SK-N-MC (cell line): Measurements from ENCODE around the gene TMEM131.

Experiments
- DNase-seq: peaks from one replicate; pipeline ENCODE4 v3.0.0-alpha.2; 2011; ENCODE audit warnings: low read depth, low spot score
- H3K27ac ChIP-seq: fragments of 200-600 bp; sonication (generic); 2 replicates; pipeline ENCODE4 v1.5.1; 2016; ENCODE audit warnings: mixed run types
- H3K36me3 ChIP-seq: fragments of 200-600 bp; sonication (generic); 2 replicates; pipeline ENCODE4 v1.6.1; 2017; ENCODE audit warnings: antibody characterized with exemption, low read length, mixed read lengths; ENCODE audit not compliant: insufficient read depth
- H3K4me3 ChIP-seq: fragments of 200-600 bp; sonication (generic); 2 replicates; pipeline ENCODE4 v1.5.1; 2016
- H3K9ac ChIP-seq: fragments of 200-600 bp; sonication (generic); 2 replicates; pipeline ENCODE4 v1.8.0; 2017; ENCODE audit warnings: mixed run types, mixed read lengths; ENCODE audit not compliant: insufficient read length
- H3K9me3 ChIP-seq: fragments of 200-600 bp; sonication (generic); 2 replicates; pipeline ENCODE4 v1.6.1; 2017; ENCODE audit warnings: low read depth, mild to moderate bottlenecking, antibody characterized with exemption, low read length, moderate library complexity, mixed read lengths
- EZH2 ChIP-seq: fragments of 200-600 bp; sonication (generic); IDR thresholded peaks from one replicate; pipeline ENCODE4 v1.6.1; 2017; ENCODE audit warnings: antibody characterized with exemption
- FOXP2 ChIP-seq: optimal IDR thresholded peaks from 2 replicates; pipeline ENCODE3; 2011; ENCODE audit warnings: mild to moderate bottlenecking, moderate library complexity; ENCODE audit not compliant: insufficient read depth; ENCODE audit errors: extremely low read length, control extremely low read depth
- POLR2AphosphoS5 ChIP-seq: IDR thresholded peaks from 2 replicates; pipeline ENCODE4 v1.6.1; 2012; ENCODE audit warnings: mild to moderate bottlenecking, low read depth, low read length, borderline replicate concordance

The TMEM131 gene

DNA sequence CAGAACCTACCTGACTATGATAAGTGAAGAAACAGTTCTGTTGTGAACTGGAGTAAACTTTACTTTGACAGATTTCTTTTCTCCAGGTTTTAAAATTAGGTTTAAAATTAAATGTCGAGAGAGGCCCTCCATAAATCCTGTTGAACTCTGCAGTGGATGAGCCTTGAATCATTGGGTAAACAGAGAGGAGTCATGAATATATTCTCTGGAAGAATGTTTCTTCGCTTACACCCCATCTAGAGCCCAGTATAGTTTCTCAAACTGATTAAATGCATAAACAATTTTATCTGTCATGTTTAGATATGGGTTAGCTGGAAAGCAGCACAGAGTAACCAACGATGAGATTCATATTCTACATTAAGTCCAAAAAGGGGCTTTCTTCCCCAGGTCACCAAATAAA lies 198.4 kb downstream of the TMEM131 start:
- no peak for DNase-seq
- no peak for TF ChIP-seq POLR2AphosphoS5
- TF ChIP-seq EZH2 = no peak
- TF ChIP-seq FOXP2 = no peak
- Histone ChIP-seq H3K9ac (no peak overlapping the region), H3K27ac (no peak overlapping the region), H3K36me3 (peaks cover 7% of the 10 kb centered on the region), H3K9me3 (no peaks in the 10 kb centered on the region), H3K4me3 (no peak overlapping the region)

DNA sequence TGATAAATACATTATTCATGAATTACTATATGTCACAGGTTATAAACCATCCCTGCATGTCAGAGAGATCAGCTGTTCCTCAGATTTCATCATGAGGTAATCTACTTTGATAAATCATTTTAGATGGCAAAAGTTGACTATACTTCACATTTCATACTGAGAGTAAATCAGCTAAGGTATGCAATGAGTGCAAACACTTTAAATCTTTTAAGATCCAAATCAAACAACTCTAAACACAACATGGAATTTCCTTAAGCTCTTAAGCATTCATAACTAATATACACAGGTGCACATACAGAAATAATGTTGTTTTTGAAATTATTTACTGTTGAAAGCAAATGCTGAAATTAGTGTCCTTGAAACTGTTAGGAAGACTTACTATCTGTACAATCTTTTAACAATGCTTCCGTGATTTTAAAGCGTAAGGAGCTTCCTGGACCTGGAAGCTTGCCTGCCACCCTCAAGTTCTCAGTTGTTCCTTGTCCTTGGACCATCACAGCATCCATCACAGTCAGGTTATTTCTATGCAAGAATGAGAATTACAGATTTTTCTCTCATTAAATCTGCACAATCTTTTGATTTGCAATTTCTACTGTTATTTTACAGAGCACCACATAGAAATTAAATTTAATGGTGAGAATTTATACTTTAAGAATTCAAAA lies 199.2 kb downstream of the TMEM131 start:
- H3K9me3 ChIP-seq = no peaks in the 10 kb centered on the region
- H3K36me3 ChIP-seq = peaks cover 8% of the 10 kb centered on the region
- H3K27ac ChIP-seq = no peak overlapping the region
- no peak overlapping the region for H3K9ac ChIP-seq
- no peak for DNase-seq
- TF ChIP-seq POLR2AphosphoS5 = no peak
- no peak for TF ChIP-seq FOXP2
- no peak for TF ChIP-seq EZH2
- no peak overlapping the region for H3K4me3 ChIP-seq

GRCh38 chr2:97792416-97792815 lies 203.3 kb downstream of the TMEM131 start:
- Histone ChIP-seq H3K9me3 (no peaks in the 10 kb centered on the region), H3K9ac (no peak overlapping the region), H3K27ac (no peak overlapping the region), H3K36me3 (peaks cover 8% of the 10 kb centered on the region), H3K4me3 (no peak overlapping the region)
- TF ChIP-seq EZH2 (no peak), POLR2AphosphoS5 (no peak), FOXP2 (no peak)
- no peak for DNase-seq

DNA sequence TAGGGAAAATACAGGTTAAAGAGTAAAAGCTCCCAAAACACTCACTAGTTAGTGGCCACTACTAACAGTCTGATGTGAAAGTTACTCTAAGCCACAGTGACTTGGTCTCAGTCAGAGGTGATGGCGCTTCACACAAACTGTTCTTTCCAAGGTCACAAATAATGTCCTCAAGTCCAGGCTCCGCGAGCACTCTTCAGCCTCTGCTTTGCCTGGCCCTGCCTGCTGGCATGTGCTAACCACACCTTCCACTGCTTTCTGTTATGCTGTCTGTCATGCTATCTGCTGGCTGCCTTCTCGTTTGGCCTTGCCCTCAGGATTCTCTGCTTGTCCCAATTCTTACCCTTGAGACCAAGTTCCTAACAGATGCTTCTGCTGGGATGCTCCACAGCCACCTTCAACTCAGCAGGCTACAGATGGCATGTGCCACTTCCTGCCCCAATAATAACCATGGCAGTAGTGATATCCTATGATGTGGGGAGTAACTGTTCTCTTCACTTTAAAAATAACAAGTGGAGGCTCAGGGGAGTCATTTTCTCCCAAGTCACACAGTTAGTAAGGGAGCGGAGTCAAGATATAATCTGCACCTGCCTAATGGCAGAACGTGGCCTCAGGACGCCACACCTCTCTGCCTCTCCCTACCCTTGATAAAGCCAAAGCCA lies 206.6 kb downstream of the TMEM131 start:
- DNase-seq = no peak
- Histone ChIP-seq H3K27ac (no peak overlapping the region), H3K9ac (no peak overlapping the region), H3K9me3 (no peaks in the 10 kb centered on the region), H3K36me3 (peaks cover 8% of the 10 kb centered on the region), H3K4me3 (no peak overlapping the region)
- TF ChIP-seq EZH2 (no peak), FOXP2 (no peak), POLR2AphosphoS5 (no peak)

DNA sequence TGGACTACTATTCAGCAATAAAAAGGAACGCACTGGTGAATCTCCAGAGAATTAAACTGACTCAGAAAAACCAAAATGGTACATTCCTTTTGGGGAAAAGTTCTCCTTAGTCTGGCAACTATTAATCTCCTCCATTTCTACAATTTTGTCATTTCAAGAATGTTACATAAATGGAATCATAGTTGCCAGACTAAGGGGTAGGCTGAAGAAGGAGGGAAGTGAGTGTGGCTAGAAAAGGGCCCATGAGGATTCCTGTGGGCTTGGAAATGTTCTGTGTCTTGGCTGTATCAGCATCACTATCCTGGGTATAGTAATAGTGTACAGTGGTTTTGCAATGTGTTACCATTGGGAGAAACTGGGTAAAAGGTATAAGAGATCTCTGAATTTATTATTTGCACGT lies 209.9 kb downstream of the TMEM131 start:
- no peak overlapping the region for H3K4me3 ChIP-seq
- H3K27ac ChIP-seq = no peak overlapping the region
- no peak for DNase-seq
- TF ChIP-seq FOXP2 (no peak), EZH2 (no peak), POLR2AphosphoS5 (no peak)
- H3K36me3 ChIP-seq = no peaks in the 10 kb centered on the region
- H3K9ac ChIP-seq = no peak overlapping the region
- no peaks in the 10 kb centered on the region for H3K9me3 ChIP-seq

DNA sequence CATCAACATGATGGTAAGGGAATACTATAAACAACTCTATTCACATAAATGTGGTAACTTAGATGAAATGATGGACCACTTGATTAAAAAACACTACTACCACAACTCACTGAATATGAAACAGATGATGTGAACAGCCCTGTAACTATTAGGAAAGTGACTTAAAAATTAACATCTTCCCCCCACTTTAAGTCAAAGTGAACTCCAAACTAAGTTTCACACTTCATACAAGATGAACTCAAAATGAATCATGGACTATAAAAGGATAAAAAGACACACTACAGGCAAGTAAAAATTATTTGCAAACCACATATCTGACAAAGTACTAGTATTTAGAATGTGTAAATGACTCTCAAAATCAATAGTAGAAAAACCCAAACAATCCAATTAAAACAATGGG lies 210.8 kb downstream of the TMEM131 start:
- H3K4me3 ChIP-seq = no peak overlapping the region
- TF ChIP-seq FOXP2 (no peak), EZH2 (no peak), POLR2AphosphoS5 (no peak)
- H3K36me3 ChIP-seq = no peaks in the 10 kb centered on the region
- no peak overlapping the region for H3K9ac ChIP-seq
- DNase-seq = no peak
- no peak overlapping the region for H3K27ac ChIP-seq
- H3K9me3 ChIP-seq = no peaks in the 10 kb centered on the region

DNA sequence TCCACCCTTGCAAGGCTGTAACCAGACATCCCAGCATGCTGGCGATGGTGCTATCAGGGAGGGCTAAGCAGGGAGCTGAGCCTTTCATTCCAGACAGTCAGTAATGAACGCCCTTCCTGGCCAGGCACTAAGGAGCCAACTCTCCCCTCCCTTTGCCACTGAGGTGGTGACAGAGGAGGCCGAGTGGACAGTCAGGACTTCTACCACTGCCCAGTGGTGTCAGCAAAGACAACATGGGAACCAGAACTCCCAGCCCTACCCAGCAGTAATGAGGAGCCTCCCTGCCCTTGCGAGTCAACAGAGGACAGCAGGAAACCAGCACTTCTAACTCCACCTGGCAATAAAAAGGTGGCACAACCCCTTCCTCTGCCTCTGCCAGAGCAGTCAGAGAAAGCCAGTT lies 213.8 kb downstream of the TMEM131 start:
- no peak for TF ChIP-seq EZH2
- no peak for DNase-seq
- no peaks in the 10 kb centered on the region for H3K36me3 ChIP-seq
- no peak overlapping the region for H3K4me3 ChIP-seq
- H3K9ac ChIP-seq = no peak overlapping the region
- H3K27ac ChIP-seq = no peak overlapping the region
- H3K9me3 ChIP-seq = no peaks in the 10 kb centered on the region

- TF ChIP-seq POLR2AphosphoS5 (no peak), EZH2 (no peak), FOXP2 (no peak)
- no peak for DNase-seq
- no peak overlapping the region for H3K27ac ChIP-seq
- no peaks in the 10 kb centered on the region for H3K36me3 ChIP-seq
- H3K4me3 ChIP-seq = no peak overlapping the region
- no peaks in the 10 kb centered on the region for H3K9me3 ChIP-seq
- H3K9ac ChIP-seq = no peak overlapping the region
Observed at GRCh38 chr2:97779141-97779540, 216.6 kb downstream of the TMEM131 start.

GRCh38 chr2:97775074-97775473 lies 220.7 kb downstream of the TMEM131 start:
- no peak overlapping the region for H3K9ac ChIP-seq
- H3K27ac ChIP-seq = no peak overlapping the region
- no peak overlapping the region for H3K4me3 ChIP-seq
- DNase-seq = no peak
- no peaks in the 10 kb centered on the region for H3K36me3 ChIP-seq
- no peaks in the 10 kb centered on the region for H3K9me3 ChIP-seq
- TF ChIP-seq EZH2 (no peak), FOXP2 (no peak), POLR2AphosphoS5 (no peak)
